ENCODE measurements around the gene SLC24A3. TPM values are rescaled to one million over a fixed set of nuclear protein-coding genes. Genes with fewer than 3 reads are reported as not detected.

SLC24A3 gene
- total RNA-seq, 1 experiment from 2014 or later: not detected

GRCh38 chr20:19466206-19466928 lies 253.9 kb downstream of the SLC24A3 start:
- ChIA-PET CTCF (no interaction called here), POLR2A (ENCODE audit: unreplicated experiment) (no interaction called here)
- no peak for TF ChIP-seq EZH2 (IDR thresholded peaks at IDR 0.05; ENCODE audit: low read depth)
- TF ChIP-seq CTCF (conservative IDR thresholded peaks at IDR 0.05): no peak
- intact Hi-C loops (cut with micrococcal nuclease; ENCODE audit: unreplicated experiment): no loop called here
- H3K4me1 ChIP-seq (replicated peaks; ENCODE audit: insufficient read depth): no peaks in the 10 kb centered on the region
- no peak for DNase-seq
- H3K79me2 ChIP-seq (ENCODE audit: low read depth): no peaks in the 10 kb centered on the region
- H3F3A ChIP-seq (ENCODE audit: insufficient read depth, low read depth): no peaks in the 10 kb centered on the region
- H3K9me3 ChIP-seq (ENCODE audit: insufficient read depth, low read depth): no peaks in the 10 kb centered on the region
- no peak overlapping the region for H3K4me2 ChIP-seq
- H3K4me3 ChIP-seq: no peak overlapping the region
- no peaks in the 10 kb centered on the region for H3K9me2 ChIP-seq (ENCODE audit: insufficient read depth)
- H4K20me1 ChIP-seq (ENCODE audit: insufficient read depth): no peaks in the 10 kb centered on the region
- H3K27me3 ChIP-seq (ENCODE audit: insufficient read depth, low read depth): peaks cover 81% of the 10 kb centered on the region
- BruUV-seq (replicated peaks): no TSS peak
- no peak overlapping the region for H2AFZ ChIP-seq
- H3K36me3 ChIP-seq (ENCODE audit: low read depth): no peaks in the 10 kb centered on the region
- H3K27ac ChIP-seq: no peak overlapping the region

- POLR2A ChIA-PET (ENCODE audit: unreplicated experiment): no interaction called here
Observed at GRCh38 chr20:19473216-19473921, 260.9 kb downstream of the SLC24A3 start.

GRCh38 chr20:19473922-19474286 lies 261.5 kb downstream of the SLC24A3 start:
- Histone ChIP-seq H3F3A (ENCODE audit: insufficient read depth, low read depth) (no peaks in the 10 kb centered on the region), H3K27me3 (ENCODE audit: insufficient read depth, low read depth) (peaks cover 81% of the 10 kb centered on the region), H3K9me2 (ENCODE audit: insufficient read depth) (no peaks in the 10 kb centered on the region), H3K9me3 (ENCODE audit: insufficient read depth, low read depth) (no peaks in the 10 kb centered on the region), H3K4me2 (no peak overlapping the region), H3K27ac (no peak overlapping the region), H3K4me1 (replicated peaks; ENCODE audit: insufficient read depth) (no peaks in the 10 kb centered on the region), H3K4me3 (no peak overlapping the region), H3K36me3 (ENCODE audit: low read depth) (no peaks in the 10 kb centered on the region), H3K79me2 (ENCODE audit: low read depth) (no peaks in the 10 kb centered on the region), H2AFZ (no peak overlapping the region), H4K20me1 (ENCODE audit: insufficient read depth) (no peaks in the 10 kb centered on the region)
- TF ChIP-seq CTCF (conservative IDR thresholded peaks at IDR 0.05) (no peak), EZH2 (IDR thresholded peaks at IDR 0.05; ENCODE audit: low read depth) (no peak)
- BruUV-seq (replicated peaks): no TSS peak
- CTCF ChIA-PET: no interaction called here
- DNase-seq: no peak
- POLR2A ChIA-PET (ENCODE audit: unreplicated experiment): no interaction called here
- intact Hi-C loops (cut with micrococcal nuclease; ENCODE audit: unreplicated experiment): no loop called here

More at GRCh38 chr20:19473216-19473921, 260.9 kb downstream of the SLC24A3 start:
- H4K20me1 ChIP-seq (ENCODE audit: insufficient read depth): no peaks in the 10 kb centered on the region
- no peaks in the 10 kb centered on the region for H3K9me3 ChIP-seq (ENCODE audit: insufficient read depth, low read depth)
- intact Hi-C loops (cut with micrococcal nuclease; ENCODE audit: unreplicated experiment): no loop called here
- no peaks in the 10 kb centered on the region for H3K79me2 ChIP-seq (ENCODE audit: low read depth)
- no peak overlapping the region for H3K4me2 ChIP-seq
- peaks cover 86% of the 10 kb centered on the region for H3K27me3 ChIP-seq (ENCODE audit: insufficient read depth, low read depth)
- H3K27ac ChIP-seq: no peak overlapping the region
- no peak for DNase-seq
- no peaks in the 10 kb centered on the region for H3F3A ChIP-seq (ENCODE audit: insufficient read depth, low read depth)
- no peaks in the 10 kb centered on the region for H3K9me2 ChIP-seq (ENCODE audit: insufficient read depth)
- no peaks in the 10 kb centered on the region for H3K36me3 ChIP-seq (ENCODE audit: low read depth)
- TF ChIP-seq EZH2 (IDR thresholded peaks at IDR 0.05; ENCODE audit: low read depth): no peak
- TF ChIP-seq CTCF (conservative IDR thresholded peaks at IDR 0.05): no peak
- BruUV-seq (replicated peaks): no TSS peak
- no peak overlapping the region for H2AFZ ChIP-seq
- H3K4me3 ChIP-seq: no peak overlapping the region
- no peaks in the 10 kb centered on the region for H3K4me1 ChIP-seq (replicated peaks; ENCODE audit: insufficient read depth)
- CTCF ChIA-PET: no interaction called here

All from PC-9 (cell line).